ENCODE data around the gene GCLM. TPM values are rescaled to one million over a fixed set of nuclear protein-coding genes. Genes with fewer than 3 reads are reported as not detected.
"Not testable (repeated sequence)": the region's sequence is repeated elsewhere in the genome, so short reads cannot be mapped to it uniquely, and the experiment has no call there.

GCLM gene
- total and polyA plus RNA-seq, 8 donors: 9.0 to 35.0 (median 10.9) TPM

DNA sequence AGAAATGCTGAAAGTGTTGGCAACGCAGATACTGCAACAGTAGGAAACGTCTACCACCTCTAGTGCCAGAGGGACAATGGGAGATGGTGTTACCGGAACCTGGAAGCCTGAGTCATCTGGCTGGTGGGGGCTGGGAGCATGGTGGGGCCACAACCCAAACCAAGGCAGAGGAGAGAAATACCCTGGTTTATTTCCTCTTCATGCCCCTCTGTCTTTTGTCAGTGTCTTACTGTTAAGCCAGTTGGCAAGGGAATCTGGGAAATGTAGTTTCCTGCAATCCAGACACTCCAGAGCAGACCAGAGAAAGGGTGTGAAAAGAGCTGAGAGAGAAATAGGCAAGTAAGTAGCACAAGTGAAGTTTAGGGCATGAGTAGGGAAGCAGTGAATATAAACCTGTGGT, 45.1 kb downstream of the GCLM start:
- Histone ChIP-seq H3K36me3 (peaks cover 0 to 26% of the 10 kb centered on the region in 2 donors), H3K27me3 (no peaks in the 10 kb centered on the region), H3K9me3 (no peaks in the 10 kb centered on the region), H3K4me1 (no peaks in the 10 kb centered on the region), H3K27ac (no peak overlapping the region), H3K4me3 (no peak overlapping the region)
- DNase-seq: no peak
- ATAC-seq: no peak
- TF ChIP-seq, protein P1, sequence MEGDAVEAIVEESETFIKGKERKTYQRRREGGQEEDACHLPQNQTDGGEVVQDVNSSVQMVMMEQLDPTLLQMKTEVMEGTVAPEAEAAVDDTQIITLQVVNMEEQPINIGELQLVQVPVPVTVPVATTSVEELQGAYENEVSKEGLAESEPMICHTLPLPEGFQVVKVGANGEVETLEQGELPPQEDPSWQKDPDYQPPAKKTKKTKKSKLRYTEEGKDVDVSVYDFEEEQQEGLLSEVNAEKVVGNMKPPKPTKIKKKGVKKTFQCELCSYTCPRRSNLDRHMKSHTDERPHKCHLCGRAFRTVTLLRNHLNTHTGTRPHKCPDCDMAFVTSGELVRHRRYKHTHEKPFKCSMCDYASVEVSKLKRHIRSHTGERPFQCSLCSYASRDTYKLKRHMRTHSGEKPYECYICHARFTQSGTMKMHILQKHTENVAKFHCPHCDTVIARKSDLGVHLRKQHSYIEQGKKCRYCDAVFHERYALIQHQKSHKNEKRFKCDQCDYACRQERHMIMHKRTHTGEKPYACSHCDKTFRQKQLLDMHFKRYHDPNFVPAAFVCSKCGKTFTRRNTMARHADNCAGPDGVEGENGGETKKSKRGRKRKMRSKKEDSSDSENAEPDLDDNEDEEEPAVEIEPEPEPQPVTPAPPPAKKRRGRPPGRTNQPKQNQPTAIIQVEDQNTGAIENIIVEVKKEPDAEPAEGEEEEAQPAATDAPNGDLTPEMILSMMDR (IDR thresholded peaks at IDR 0.05): no peak
- intact Hi-C loops (cut with DNase I): no loop called here

DNA sequence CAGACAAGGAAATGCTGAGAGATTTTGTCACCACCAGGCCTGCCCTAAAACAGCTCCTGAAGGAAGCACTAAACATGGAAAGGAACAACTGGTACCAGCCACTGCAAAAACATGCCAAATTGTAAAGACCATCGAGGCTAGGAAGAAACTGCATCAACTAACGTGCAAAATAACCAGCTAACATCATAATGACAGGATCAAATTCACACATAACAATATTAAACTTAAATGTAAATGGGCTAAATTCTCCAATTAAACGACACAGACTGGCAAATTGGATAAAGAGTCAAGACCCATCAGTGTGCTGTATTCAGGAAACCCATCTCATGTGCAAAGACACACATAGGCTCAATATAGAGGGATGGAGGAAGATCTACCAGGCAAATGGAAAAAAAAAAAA, 51.6 kb downstream of the GCLM start:
- H3K4me1 ChIP-seq; H3K9me3 ChIP-seq; H3K27me3 ChIP-seq; DNase-seq; H3K36me3 ChIP-seq; H3K4me3 ChIP-seq; intact Hi-C loops (cut with DNase I); H3K27ac ChIP-seq; ATAC-seq: not testable (repeated sequence)

DNA sequence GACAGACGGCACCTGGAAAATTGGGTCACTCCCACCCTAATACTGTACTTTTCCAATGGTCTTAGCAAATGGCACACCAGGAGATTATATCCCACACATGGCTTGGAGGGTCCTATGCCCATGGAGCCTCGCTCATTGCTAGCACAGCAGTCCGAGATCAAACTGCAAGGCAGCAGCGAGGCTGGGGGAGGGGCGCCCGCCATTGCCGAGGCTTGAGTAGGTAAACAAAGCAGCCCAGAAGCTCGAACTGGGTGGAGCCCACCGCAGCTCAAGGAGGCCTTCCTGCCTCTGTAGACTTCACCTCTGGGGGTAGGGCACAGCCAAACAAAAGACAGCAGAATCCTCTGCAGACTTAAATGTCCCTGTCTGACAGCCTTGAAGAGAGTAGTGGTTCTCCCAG, 53.2 kb downstream of the GCLM start:
- DNase-seq; H3K27me3 ChIP-seq; H3K36me3 ChIP-seq; H3K4me3 ChIP-seq; H3K9me3 ChIP-seq; intact Hi-C loops (cut with DNase I); H3K4me1 ChIP-seq; H3K27ac ChIP-seq; ATAC-seq: not testable (repeated sequence)

DNA sequence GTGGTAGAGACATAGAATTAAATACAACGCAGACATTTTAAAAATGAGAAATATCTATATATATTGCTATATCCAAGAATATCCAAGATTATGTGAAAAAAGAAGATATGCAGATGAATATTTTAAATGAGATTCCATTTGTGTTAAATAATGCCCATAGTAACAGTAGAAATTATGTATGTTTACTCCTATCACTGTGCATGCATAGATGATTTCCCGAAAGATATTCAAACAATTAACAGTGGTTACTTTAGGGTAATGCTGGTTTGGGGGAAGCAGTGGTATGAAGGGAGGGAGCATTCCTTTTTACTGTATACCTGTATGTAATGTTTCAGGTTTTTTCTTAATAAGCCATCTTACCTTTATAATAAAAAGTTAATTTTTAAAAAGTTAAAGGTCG, 55.3 kb downstream of the GCLM start:
- H3K9me3 ChIP-seq: peaks cover 0 to 1% of the 10 kb centered on the region in 2 donors
- TF ChIP-seq, protein P1 (IDR thresholded peaks at IDR 0.05): no peak
- H3K27ac ChIP-seq: no peak overlapping the region
- no peaks in the 10 kb centered on the region for H3K27me3 ChIP-seq
- DNase-seq (no peak), ATAC-seq (no peak)
- intact Hi-C loops (cut with DNase I): loop anchor here in 1 of 2 donors (5.0 kb wide), 1 partner anchor 547 kb away; no protein-coding TSS in a partner anchor
- no peak overlapping the region for H3K4me3 ChIP-seq
- H3K36me3 ChIP-seq: no peaks in the 10 kb centered on the region
- no peaks in the 10 kb centered on the region for H3K4me1 ChIP-seq

DNA sequence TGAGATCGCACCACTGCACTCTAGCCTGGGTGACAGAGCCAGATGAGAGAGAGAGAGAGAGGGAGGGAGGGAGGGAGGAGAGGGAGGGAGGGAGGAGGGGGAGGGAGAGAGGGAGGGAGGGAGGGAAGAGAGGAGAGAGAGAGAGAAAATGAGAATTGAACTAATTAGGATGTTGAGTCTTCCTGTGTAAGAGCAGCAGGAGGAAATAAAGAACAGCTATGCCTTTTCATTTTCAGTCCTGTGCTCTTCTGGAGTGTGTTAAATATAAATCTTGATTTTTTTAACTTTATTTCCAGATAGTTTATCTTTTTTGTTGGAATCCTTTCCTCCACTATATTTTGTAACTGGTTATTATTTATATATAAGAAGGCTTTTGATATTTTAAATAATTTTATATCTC, 57.4 kb downstream of the GCLM start:
- ATAC-seq: no peak
- Histone ChIP-seq H3K4me1 (peaks cover 0 to 13% of the 10 kb centered on the region in 2 donors), H3K4me3 (no peak overlapping the region), H3K36me3 (no peaks in the 10 kb centered on the region), H3K27me3 (no peaks in the 10 kb centered on the region), H3K27ac (no peak overlapping the region), H3K9me3 (no peaks in the 10 kb centered on the region)
- intact Hi-C loops (cut with DNase I): loop anchor here in 1 of 2 donors (5.0 kb wide), 1 partner anchor 545 kb away; no protein-coding TSS in a partner anchor
- TF ChIP-seq, protein P1 (IDR thresholded peaks at IDR 0.05): no peak
- DNase-seq: no peak

DNA sequence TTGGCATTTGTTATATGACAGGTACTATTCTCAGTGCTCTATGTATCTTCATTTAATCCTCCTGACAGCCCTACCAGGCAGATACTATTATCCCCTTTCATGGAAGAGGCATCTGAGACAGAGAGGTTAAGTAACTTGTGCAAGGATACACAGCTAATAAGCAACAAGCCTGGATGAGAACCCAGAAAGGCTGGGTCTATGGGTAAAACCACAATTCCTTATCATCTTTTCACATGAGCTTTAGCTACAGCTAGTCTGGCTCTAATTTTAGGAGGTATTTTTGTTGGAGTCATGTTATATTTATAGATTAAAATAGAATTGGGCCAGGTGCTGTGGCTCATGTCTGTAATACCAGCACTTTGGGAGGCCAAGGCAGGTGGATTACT, 57.9 kb downstream of the GCLM start:
- Histone ChIP-seq H3K36me3 (no peaks in the 10 kb centered on the region), H3K27me3 (no peaks in the 10 kb centered on the region), H3K4me1 (peaks cover 0 to 13% of the 10 kb centered on the region in 2 donors), H3K27ac (no peak overlapping the region), H3K4me3 (no peak overlapping the region), H3K9me3 (no peaks in the 10 kb centered on the region)
- ATAC-seq: no peak
- DNase-seq: no peak
- intact Hi-C loops (cut with DNase I): loop anchor here in 1 of 2 donors (5.0 kb wide), 1 partner anchor 544 kb away; no protein-coding TSS in a partner anchor
- TF ChIP-seq, protein P1 (IDR thresholded peaks at IDR 0.05): no peak

Measured in left lung (tissue), 10 donors.